ENCODE data around the gene SLC35F4.

DNA sequence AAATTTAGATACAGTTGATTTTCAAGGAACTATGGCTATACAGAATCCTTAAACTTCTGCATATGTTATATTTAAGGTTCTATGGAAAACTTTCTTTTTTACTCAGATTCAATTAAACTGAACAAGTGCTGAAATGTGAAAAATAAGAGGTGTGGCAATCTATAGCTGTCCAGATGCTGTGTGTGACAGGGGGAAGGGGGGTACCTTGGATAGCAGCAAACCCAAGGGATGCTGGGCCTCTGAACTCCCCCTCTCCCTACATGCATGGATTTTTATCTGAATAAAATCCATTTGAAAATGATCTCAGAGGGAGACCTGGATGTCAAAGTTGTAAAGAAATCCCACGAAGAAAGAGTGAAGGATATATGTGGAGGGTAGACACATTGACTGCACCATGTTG, 289.4 kb downstream of the SLC35F4 start:
- TF ChIP-seq SUZ12 (IDR thresholded peaks at IDR 0.05) (no peak), CTBP1 (IDR thresholded peaks at IDR 0.05; ENCODE audit: borderline replicate concordance) (no peak), SP1 (IDR thresholded peaks at IDR 0.05) (no peak), BHLHE40 (IDR thresholded peaks at IDR 0.05; ENCODE audit: borderline replicate concordance) (no peak), FOXA1 (IDR thresholded peaks at IDR 0.05) (no peak), FOXM1 (IDR thresholded peaks at IDR 0.05; ENCODE audit: borderline replicate concordance) (no peak), TARDBP (IDR thresholded peaks at IDR 0.05) (no peak), HDGF (IDR thresholded peaks at IDR 0.05; ENCODE audit: borderline replicate concordance) (no peak), NFRKB (IDR thresholded peaks at IDR 0.05) (no peak), ELF4 (IDR thresholded peaks at IDR 0.05) (no peak), ZNF384 (IDR thresholded peaks at IDR 0.05) (no peak), L3MBTL2 (conservative IDR thresholded peaks at IDR 0.05) (no peak), FOXK2 (IDR thresholded peaks at IDR 0.05) (no peak)
- TF ChIP-seq, protein P1, sequence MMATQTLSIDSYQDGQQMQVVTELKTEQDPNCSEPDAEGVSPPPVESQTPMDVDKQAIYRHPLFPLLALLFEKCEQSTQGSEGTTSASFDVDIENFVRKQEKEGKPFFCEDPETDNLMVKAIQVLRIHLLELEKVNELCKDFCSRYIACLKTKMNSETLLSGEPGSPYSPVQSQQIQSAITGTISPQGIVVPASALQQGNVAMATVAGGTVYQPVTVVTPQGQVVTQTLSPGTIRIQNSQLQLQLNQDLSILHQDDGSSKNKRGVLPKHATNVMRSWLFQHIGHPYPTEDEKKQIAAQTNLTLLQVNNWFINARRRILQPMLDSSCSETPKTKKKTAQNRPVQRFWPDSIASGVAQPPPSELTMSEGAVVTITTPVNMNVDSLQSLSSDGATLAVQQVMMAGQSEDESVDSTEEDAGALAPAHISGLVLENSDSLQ (IDR thresholded peaks at IDR 0.05), result no peak

Measured in HEK293T (cell line).